Midbrain (tissue), 1 donor: ENCODE measurements around the gene PALM3.
"Not testable (repeated sequence)": the region's sequence is repeated elsewhere in the genome, so short reads cannot be mapped to it uniquely, and the experiment has no call there.

Experiments
- DNase-seq: peaks from one replicate; lab custom pipeline; 2025; lab: John Stamatoyannopoulos, UW

PALM3 gene

DNA sequence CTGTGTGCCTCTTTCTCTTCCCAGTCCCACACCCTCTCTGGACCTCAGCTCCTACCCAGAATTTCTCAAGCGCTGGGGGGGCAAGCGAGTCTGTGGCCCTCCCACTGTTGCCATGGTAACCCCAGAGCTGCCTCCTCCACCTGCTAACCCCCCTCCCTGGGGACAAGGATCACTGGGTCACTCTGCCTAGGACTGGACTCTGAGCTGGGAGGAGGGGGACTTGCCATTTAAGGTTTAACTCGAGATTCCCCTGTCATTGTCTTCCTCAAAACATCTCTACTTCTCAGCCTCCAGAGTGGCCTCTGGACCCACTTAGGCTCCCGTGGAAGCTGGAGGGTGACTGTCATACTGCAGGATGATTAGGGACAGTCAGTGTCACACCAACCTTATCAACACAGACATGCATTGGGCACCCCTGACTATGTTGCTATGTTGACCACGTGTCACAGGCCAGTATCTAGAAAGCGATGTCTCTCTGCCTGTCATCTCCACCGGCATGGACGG is 2.2 kb downstream of the PALM3 start:
- no peak for DNase-seq

DNA sequence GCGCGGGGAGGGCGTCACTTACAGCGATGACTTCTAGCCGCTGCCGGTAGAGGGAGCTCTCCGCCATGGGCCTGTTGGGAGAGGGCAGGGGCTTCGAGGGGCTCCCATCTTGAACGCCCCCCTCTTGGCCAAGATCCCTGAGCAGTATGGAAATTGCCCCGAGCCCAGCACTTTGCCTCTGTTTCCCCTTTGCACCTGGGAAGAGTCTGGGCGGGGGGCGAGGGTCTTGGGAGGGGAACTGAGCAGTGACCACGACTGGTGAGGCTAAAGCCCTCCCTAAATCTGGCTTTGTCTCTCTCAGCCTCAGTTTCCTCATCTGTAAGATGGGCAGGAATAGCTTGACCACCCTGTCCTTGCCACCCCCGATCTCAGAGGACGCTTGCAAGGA is 2.8 kb downstream of the PALM3 start:
- DNase-seq: no peak

DNA sequence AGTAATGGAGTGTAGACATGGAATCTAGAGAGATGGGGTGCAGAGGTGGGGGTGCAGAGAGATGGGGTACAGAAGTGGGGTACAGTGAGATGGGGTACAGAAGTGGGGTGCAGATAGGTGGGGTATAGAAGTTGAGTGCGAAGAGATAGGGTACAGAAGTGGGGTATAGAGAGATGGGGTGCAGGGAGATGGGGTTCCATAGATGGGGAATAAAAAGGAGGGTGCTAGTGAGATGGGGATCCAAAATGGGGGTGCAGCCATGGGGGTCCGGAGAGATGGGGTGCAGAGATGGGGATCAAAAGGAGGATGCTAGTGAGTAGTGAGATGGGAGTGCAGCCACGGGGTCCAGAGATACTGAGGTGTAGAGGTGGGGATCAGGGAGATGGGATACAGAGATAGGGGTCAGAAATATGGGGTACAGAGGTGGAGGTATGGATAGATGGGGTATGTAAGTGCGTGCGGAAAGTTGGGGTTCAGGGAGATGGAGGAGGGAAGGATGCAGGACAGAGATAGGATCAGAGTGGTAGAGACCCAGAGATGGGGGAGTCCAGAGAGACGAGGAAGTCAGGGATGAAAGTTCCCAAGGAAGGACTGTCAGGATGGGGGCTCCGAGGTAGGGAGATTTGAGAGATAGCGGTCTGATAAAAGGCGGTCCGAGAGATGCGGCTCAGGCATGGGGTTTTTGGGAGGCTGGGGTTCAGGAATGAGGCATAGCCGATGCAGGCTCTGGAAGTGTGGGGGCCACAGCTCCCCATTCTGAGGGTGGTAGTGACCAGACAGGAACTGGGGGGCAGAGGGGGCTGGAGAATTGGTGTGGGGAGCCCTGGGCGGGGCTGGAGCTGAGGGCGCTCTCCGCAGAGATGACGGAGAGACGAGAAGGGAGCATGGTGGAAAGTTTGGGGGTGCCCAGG is 3.4 kb downstream of the PALM3 start:
- no peak for DNase-seq

DNA sequence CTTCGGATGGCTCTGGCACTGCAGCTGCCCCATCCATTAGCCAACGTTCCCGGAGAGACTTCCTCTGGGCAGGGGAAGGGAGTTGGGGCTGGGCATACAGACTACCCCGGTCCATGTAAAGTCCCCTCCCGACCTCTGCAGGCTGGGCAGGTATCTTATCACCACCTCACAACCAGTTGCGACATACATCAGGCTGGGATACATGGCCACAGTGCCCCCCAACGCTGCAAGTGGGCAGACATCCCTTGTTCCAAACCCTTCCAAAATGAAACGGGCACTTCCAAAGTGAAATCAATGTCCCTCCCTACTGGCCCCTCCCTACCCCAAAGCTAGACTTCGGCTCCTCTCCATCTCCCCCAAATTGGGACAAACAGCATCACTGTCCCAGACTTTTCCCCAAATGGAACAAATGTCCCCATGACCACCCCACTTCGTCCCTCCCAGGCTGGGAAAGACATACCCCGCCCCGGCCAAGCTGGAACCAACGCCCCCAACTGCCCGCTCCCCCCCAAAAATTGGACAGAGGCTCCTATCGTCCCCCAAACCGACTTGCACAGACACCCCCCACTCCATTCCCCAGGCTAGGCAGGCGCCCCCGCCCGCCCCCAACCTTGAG is 5.0 kb downstream of the PALM3 start:
- DNase-seq: no peak

DNA sequence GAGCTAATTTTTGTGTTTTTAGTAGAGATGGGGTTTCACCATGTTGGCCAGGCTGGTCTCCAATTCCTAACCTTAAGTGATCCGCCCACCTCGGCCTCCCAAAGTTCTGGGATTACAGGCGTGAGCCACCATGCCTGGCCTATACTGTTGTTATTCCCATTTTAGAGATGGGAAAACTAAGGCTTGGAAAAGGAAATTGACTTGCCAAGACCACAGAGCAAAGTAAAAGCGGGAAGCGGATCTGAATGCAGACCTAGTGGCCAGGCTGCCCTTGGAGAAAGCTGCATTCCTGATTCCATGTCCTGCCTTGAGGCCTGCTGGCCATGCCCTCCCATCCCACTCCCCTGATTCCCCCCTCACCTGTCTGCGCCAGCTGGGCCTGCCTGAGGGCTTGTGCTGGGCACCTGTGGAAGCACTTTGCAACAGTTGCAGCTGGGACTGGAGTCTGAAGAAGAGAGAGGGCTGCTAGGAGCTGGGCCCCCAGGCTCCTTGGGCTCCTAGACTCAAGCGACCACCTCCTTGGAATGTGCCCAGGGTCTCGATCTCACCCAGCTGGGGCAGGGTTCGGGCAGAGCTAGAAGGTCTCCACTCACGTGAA is 5.7 kb downstream of the PALM3 start:
- DNase-seq: no peak

DNA sequence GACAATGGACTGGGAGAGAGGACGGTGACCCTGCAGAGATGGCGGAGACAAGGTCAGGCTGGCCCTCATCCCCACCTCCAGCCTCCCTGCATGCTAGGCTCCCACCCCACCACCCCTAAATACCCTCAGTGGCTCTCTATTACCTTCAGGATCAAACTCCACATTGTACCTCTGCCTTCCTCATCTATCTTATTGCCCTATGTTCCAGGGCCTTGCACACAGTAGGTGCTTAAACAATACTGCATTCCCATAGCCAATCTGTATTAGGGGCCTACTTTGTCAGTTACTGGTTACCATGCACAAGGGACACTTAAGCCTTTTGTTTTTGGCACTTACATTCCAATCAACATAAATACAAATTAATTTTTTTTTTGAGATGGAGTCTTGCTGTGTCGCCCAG is 6.5 kb downstream of the PALM3 start:
- DNase-seq: no peak

DNA sequence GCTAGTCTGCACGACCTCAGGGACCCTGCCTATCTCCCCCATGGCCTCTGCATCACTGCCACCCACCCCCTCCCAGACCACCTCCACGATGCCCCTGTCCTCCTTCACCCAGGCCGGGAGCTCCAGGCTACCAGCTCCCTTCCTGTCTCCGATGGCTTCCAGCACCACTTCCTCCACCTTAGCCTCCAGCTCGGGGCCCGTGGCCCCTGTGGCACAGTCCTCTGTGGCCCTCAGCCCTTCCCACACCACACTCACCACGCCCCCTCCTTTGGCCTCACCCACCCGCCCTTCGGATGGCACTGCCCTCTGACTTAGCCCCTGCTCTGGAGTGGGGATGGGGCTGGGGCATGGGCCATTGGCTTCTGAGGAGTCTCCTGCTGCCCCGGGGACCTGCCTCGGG is 7.2 kb downstream of the PALM3 start:
- DNase-seq: no peak

DNA sequence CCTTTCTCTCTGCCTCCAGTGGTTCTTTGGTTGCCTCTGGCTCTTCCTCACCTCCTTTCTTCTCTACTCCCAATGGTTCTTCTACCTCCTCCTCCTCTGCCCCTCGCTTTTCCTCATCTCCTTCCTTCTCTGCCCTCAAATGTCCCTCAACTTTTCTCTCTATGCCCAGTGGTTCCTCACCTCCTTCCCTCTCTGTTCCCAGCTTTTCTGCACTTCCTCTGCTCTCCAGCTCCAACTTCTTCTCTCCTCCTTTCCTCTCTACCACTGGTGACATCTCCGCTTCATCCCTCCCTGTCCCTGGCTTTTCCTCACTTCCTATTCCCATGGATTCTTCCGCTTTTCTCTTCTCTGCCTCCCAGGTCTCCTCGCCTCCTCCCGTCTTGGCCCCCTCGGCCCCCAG is 7.8 kb downstream of the PALM3 start:
- DNase-seq: no peak

DNA sequence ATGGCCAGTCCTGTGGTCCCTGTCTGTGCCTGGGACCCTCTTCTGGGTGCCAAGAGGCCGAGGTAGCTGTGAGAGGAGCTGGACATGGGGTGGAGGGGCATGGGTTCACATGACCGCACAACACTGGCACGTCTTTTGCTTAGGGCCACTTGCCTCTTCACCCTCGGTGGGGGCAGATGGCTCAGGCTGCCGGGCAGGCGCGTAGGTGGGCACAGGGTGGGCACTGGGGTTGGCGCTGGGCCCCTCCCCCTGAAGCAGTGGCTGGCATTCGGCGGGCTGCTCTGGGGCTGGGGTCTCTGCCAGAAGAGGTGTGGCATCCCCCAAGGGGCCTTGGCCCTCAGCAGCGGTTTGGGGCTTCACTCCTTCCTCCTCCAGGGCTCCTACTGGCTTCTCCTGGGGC is 8.4 kb downstream of the PALM3 start:
- DNase-seq: no peak

DNA sequence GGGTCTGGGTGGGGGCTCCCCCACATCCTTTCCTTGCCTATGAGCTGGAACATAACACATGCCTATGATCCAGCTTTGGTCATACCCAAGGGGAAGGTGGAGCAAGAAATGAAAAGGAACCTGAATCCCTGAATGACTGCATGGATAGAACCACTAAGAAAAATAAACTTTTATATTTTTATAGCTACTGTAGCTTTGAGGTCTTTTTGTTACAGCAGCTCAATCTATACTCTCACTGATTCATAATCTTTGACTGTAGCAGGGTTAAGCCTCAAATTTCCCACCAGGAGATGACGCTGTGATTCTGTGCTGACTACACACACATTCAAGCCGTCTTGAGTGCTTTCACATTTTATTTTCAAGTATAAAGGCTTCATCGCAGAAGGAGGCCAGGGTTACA is 8.8 kb downstream of the PALM3 start:
- no peak for DNase-seq

DNA sequence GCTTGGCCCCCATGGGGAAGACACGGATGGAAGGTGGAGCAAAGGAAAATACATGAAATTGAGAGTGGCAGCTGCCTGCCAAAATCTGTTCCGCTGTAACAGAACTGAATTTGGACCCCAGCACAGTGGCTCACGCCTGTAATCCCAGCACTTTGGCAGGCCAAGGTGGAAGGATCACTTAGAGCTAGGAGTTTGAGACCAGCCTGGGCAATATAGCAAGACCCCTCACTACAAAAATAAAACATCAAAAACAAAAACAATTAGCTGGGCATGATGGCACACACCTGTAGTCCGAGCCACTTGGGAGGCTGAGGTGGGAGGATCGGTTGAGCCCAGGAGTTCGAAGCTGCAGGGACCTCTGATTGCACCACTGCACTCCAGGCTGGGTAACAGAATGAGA is 9.4 kb downstream of the PALM3 start:
- no peak for DNase-seq

DNA sequence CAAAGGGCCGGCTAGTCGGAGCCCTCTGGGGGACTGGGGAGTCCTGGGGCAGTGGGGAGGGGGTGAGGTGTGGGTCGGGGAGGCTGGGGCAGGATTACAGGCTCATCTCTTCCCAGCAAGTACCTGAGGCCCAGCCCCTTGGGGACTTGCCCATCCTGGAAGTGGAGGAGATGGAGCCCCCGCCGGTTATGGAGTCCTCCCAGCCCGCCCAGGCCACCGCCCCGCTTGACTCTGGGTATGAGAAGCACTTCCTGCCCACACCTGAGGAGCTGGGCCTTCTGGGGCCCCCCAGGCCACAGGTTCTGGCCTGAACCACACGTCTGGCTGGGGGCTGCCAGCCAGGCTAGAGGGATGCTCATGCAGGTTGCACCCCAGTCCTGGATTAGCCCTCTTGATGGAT is 9.9 kb downstream of the PALM3 start:
- no peak for DNase-seq

DNA sequence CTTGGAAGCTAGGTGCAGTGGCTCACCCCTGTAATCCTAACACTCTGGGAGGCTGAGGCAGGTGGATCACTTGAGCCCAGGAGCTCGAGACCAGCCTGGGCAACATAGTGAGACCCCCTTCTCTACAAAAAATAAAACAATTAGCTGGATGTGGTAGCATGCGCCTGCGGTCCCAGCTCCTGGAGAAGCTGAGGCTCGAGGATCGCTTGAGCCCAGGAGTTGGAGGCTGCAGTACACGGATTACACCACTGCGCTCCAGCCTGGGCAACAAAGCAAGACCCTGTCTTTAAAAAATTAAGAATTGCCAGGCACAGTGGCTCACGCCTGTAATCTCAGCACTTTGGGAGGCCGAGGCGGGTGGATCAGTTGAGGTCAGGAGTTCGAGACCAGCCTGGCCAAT is 10.9 kb downstream of the PALM3 start:
- DNase-seq: not testable (repeated sequence)

DNA sequence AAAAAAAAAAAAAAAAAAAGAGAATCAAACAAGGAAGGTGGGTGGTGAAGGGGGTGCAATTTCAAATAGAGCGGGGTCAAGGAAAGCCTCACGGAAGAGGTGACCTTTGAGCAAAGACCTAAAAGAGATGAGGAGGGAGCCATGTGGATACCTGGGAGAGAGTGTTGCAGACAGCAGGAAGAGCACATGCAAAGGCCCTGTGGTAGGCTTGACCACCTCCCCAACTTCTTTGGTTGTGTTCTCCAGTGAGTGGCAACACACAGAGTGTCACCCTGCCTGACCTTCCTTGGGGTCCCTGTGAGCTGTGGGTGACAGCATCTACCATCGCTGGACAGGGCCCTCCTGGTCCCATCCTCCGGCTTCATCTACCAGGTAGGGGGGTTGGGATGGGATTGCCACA is 11.4 kb downstream of the PALM3 start:
- no peak for DNase-seq

DNA sequence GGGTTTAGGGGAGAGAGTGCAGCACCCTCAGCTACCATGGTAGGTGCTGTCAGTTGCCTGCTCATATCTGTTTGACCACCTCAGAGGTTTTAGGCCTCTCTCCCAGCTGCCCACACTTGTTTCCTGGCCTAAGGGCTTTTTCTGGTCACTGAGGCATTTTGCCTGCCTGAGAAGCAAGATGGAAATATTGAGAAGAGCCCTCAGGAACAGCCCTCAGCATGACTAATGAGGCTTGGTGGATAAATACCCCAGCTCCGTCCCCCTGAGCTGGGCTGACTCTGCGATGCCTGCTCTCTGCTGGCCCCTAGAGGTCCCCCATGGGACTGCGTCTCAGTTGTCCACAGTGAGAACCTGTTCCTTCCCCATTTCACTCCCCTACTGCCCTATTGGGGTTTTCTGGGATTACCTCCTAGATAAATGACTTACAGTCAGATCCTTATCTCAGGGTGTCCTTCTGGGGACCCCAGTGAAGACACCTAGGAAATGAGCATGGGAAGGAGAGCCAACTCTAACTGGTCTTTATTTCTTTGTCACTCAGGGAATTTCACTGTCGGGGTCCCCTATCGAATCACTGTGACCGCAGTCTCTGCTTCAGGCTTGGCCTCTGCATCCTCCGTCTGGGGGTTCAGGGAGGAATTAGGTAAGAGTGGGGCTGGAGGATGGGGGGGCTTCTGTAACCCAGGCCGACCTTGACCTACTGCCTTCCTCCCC is 13.3 kb downstream of the PALM3 start:
- no peak for DNase-seq

DNA sequence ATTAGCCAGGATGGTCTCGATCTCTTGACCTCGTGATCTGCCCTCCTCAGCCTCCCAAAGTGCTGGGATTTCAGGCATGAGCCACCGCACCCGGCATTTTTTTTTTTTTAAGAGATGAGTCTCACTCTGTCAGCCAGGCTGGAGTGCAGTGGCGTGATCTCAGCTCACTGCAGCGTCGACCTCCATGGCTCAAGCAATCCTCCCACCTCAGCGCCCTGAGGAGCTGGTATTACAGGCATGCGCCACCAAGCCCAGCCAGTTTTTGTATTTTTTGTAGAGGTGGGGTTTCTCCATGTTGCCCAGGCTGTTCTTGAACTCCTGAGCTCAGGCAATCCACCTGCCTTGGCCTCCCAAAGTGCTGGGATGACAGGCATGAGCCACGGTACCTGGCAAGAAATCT is 14.0 kb downstream of the PALM3 start:
- DNase-seq: not testable (repeated sequence)

DNA sequence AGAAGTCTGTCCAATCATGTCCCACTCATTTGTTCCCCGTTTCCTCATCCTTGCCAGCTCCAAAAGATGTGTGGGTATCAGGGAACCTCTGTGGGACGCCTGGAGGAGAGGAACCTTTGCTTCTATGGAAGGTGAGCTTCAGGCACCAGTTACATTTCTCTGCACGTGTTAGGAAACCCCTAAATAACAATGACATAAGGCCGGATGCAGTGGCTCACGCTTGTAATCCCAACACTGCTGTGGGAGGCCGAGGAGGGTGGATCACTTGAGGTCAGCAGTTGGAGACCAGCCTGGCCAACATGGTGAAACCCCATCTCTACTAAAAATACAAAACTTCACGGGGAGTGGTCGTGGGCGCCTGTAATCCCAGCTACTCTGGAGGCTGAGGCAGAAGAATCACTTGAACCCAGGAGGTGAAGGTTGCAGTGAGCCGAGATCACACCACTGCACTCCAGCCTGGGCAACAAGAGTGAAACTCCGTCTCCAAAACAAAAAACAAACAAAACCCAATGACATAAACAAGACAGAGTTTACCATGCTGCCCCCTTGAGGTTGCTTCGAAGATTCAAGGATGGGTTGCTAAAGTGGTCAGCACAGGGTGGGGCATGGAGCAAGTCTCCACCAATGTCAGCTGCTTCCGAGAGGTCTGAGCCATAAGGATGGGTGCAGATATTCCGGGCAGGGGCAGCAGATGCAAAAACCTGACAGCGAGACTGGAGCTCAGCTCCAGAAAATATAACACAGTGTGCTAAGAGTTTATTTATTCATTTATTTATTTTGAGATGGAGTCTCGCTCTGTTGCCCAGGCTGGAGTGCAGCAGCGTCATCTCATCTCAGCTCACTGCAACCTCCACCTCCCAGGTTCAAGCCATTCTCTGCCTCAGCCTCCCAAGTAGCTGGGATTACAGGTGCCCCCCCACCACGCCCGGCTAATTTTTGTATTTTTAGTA is 18.9 kb downstream of the PALM3 start:
- not testable (repeated sequence) for DNase-seq

DNA sequence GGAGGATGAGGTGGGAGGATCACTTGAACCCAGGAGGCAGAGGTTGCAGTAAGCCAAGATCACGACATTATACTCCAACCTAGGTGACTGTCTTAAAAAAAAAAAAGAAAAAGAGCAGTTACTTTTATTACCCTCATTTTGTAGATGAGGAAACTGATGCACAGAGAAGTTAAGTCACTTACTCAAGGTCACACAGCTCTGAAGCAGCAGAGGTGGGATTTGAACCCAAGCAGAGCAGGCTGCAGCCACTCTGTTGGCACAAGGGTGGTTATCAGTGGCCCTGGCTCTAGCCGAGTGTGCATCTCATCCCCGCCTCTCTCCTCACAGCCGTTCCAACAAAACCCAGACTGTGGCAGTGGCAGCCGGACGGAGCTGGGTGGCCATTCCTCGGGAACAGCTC is 22.7 kb downstream of the PALM3 start:
- DNase-seq: no peak

DNA sequence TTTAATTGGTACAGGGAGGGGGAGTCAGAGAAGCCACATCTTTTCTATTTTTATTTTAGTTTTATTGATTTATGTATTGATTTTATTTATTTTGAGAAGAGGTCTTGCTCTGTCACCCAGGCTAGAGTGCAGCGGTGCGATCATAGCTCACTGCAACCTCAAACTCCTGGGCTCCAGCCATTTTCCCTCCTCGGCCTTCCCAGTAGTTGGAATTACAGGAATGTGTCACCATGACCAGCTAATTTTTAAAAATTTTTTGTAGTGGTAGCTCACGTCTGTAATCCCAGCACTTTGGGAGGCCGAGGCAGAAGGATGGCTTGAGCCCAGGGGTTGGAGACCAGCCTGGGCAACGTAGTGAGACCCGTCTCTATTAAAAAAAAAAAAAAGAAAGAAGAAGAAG is 26.2 kb downstream of the PALM3 start:
- no peak for DNase-seq

DNA sequence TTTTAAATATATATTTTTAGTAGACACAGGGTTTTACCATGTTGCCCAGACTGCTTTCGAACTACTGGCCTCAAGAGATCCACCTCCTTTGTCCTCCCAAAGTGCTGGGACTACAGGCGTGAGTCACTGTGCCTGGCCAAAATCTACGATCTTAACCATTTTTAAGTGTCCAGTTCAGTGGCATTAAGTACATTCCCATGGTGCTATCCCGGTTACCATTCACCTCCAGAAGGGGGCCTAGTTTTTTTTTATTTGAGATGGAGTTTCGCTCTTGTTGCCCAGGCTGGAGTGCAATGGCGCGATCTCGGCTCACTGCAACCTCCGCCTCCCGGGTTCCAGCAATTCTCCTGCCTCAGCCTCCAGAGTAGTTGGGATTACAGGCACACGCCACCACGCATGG is 26.7 kb downstream of the PALM3 start:
- not testable (repeated sequence) for DNase-seq

DNA sequence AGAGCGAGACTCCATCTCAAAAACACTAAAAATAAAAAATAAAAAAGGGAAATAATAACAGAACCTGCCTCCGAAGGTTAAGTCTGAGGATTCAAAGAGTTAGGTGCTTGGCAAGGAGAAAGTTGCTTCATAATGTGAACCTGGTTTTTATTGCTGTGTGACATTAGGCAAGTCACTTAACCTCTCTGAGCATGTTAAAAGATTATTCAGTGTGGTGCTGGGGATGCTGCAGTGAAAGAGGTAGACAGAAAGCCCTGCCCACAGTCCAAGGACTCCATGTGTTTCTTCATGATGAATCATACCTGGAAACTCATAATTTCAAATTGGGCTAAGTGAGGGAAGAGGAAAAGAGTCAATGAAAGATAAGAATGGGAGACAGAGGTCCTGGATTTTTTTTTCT is 27.9 kb downstream of the PALM3 start:
- no peak for DNase-seq
